ENCODE results near the gene JPH2. TPM values are rescaled to one million over a fixed set of nuclear protein-coding genes. Genes with fewer than 3 reads are reported as not detected.
A peak's percentile ranks its signal among the peaks of the same experiment; 100 is the strongest.

The JPH2 gene
- total RNA-seq, 2 donors from 2014 or later = 0.29 to 0.46 TPM

DNA sequence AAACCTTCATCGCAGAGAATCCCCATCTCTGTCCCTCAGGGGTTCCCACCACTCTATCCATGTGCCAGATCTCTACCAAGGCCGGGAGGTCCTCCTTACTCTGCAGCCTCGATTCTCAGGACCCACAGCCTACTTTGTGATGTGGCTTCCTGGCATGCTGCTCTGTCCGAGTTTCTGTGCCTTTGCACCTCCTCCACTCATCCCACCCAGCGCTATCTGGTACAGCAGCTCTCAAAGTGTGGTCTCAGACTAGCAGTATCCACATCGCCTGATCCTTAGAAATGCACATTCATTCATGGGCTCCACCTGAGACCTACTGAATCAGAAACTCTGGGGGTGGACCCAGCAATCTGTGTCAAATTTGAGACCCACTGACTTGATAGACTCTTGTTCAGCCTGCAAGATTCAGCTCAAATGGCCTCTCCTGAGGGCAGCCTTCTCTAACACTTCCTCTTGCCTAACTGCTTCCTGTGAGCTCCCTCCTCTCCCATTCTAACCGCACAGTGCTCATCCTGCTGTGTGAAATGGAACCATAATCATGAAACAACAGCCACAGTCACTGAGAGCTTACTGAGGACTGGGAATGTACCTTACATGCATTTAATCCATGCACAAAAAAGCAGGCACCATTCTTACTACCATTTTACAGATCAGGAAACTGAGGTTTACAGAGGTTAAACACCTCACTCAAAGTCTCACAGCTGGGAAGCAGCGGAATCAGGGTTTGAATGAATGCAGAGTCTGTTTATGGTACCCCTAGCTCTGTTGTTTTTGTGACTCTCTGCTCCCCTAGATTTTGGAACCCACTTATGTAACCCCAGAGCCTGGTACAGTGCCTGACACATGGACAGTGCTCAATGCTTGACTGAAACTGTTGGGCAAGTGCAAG is 69.4 kb downstream of the JPH2 start:
- Mint-ChIP-seq H3K4me1 (ENCODE audit: low read depth) (peaks cover 6% of the 10 kb centered on the region), H3K9me3 (no peaks in the 10 kb centered on the region), H3K4me3 (no peak overlapping the region), H3K27me3 (ENCODE audit: low read depth) (peaks cover 45% of the 10 kb centered on the region), H3K36me3 (ENCODE audit: insufficient read depth in 2 of 2) (no peaks in the 10 kb centered on the region), H3K27ac (no peak overlapping the region)
- ATAC-seq (replicated peaks in 1 of 2) (no peak), DNase-seq (no peak)

DNA sequence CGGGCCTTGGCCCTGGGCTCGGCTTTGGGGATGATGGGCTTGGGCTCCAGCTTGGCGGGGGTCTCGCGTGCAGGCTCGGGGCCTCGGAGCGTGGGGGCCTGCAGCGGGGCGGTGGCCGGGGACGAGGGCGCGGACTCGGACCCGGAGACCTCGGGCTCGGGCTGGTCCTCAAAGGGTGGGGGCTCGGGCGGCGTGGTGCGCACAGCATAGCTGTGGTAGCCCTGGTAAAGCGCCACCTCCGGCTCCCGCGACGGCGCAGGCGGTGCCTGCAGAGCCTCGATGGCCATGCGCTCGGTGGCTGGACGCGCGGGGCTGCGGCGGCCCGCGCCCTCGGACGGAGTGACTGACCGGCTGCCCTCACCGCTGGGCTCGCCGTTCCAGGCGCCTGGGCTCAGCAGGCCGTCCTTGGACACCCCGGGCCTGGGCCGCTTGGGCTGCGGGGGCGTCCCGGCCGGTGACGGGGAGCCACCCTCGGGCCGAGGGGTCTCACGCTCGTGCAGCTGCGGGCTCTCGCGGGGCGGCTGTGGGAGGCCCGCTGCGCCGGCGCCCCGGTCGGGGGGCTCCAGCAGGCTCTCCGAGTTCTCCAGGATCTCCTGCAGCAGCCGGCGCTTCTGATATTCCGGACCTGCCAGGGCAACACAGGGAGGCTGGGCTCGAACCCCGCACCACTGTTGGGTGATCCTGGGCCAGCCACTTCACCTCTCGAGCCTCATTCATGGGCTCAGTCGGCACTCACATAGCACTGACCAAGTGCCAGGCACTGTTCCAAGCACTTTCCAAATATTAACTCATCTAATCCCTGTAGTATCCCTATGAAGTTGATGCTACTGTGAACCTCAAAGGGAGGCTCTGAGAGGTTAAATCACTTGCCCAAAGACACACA is 71.0 kb downstream of the JPH2 start:
- Mint-ChIP-seq H3K9me3 (no peaks in the 10 kb centered on the region), H3K4me3 (peak overlapping the region; percentile 5 to 29), H3K36me3 (ENCODE audit: insufficient read depth in 2 of 2) (no peaks in the 10 kb centered on the region), H3K4me1 (ENCODE audit: low read depth) (peaks cover 6% of the 10 kb centered on the region), H3K27ac (no peak overlapping the region), H3K27me3 (ENCODE audit: low read depth) (peaks cover 39% of the 10 kb centered on the region)
- DNase-seq (no peak), ATAC-seq (replicated peaks in 1 of 2) (peak; percentile 21 to 24)

DNA sequence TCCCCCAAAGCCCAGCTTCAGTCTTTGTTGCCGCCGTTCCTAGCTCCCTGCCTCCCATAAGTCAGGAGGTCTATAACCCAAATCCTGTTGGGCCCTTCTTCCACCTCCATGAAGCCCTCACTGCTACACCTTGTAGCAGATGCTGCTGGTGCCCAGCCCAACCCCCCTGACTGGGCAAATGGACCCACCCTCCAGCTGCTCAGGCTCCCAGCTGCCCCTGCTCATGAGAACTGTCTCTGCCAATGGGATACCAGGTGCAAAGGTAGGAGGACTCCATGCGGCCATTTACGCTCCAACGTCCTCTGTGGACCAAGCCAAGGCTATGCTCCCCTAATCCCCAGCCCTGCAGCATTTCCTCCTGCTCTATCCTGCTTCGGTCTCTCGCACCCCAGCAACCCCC is 71.8 kb downstream of the JPH2 start:
- peaks cover 6% of the 10 kb centered on the region for H3K4me1 Mint-ChIP-seq (ENCODE audit: low read depth)
- no peaks in the 10 kb centered on the region for H3K9me3 Mint-ChIP-seq
- H3K27me3 Mint-ChIP-seq (ENCODE audit: low read depth) = peaks cover 31% of the 10 kb centered on the region
- no peaks in the 10 kb centered on the region for H3K36me3 Mint-ChIP-seq (ENCODE audit: insufficient read depth in 2 of 2)
- H3K4me3 Mint-ChIP-seq = no peak overlapping the region
- ATAC-seq (replicated peaks in 1 of 2) (no peak), DNase-seq (no peak)
- H3K27ac Mint-ChIP-seq = no peak overlapping the region

DNA sequence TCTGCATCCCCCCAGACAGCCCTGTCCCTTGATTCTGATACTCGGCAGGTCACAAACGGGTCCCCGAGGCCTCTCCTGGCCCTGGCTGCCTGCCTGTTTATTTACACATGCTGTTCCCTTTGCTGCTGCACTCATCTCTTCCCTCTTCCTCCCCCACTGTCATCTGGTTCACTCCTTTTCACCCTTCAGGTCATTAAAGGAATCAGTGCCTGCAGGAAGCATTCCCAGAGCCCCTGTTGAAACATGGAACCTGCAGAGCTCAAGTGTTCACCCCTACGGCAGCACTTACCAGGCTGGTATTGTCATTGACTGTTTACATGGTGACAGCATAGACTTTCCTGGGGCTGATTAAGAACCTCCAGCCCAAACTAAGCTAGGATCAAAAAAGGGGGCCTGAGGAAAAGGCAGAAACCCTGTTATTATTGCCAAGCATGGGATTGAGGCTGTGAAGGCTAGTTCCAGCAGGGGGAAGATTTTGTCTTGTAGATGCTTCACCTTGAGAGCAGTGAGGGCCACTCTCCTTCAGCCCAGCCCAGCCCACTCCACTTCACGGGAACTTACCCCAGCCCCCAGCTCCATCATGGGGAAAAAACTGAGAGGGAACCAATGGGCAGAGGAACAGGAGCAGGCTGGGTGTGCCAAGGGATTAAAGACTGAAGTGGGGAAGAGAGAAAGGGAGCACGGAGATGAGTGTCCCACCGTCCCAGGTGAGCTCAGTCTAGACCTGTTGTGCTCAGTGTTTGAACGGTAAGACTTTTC is 73.2 kb downstream of the JPH2 start:
- no peak for ATAC-seq (replicated peaks in 1 of 2)
- H3K27ac Mint-ChIP-seq = no peak overlapping the region
- no peak overlapping the region for H3K4me3 Mint-ChIP-seq
- peaks cover 6% of the 10 kb centered on the region for H3K4me1 Mint-ChIP-seq (ENCODE audit: low read depth)
- no peaks in the 10 kb centered on the region for H3K36me3 Mint-ChIP-seq (ENCODE audit: insufficient read depth in 2 of 2)
- peaks cover 32% of the 10 kb centered on the region for H3K27me3 Mint-ChIP-seq (ENCODE audit: low read depth)
- H3K9me3 Mint-ChIP-seq = no peaks in the 10 kb centered on the region
- no peak for DNase-seq

DNA sequence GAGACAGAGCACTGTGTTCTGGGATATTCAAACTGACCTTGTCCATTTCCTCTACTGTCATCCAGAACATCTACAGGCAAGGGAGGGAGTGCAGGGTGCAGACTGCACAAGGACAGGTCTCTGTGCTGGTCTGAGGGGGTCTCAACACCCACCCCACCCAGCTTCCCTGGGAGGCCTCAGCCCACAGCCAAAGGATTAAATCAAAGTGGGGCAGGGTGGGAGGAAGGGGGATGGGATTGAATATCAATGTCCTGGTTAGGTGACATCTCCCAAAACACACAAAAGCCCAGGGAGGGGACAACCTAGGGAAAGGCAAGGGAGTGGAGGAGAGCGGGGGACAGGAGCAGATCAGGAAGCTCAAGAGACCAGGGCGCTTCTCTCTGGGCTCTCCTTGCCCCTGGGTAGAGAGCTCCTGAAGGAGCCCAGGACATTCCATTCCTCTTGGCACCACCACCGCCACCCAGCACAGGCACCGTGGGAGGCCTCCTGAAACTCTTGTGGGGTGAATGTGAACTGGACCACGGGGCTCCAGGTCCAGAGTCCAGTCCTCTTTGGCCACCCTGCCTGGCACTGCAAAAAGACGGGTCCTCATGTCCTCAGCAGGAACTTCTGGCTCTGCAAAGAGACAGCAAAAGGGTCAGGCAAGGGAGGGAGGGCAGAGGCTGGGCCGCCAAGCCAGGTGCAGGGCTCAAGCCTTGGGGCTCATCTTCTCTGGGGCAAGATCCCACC is 73.9 kb downstream of the JPH2 start:
- Mint-ChIP-seq H3K36me3 (ENCODE audit: insufficient read depth in 2 of 2) (no peaks in the 10 kb centered on the region), H3K9me3 (peaks cover 0 to 3% of the 10 kb centered on the region in 2 donors), H3K4me1 (ENCODE audit: low read depth) (peaks cover 6% of the 10 kb centered on the region), H3K27me3 (ENCODE audit: low read depth) (peaks cover 29% of the 10 kb centered on the region), H3K4me3 (no peak overlapping the region), H3K27ac (no peak overlapping the region)
- ATAC-seq (replicated peaks in 1 of 2) (no peak), DNase-seq (no peak)

DNA sequence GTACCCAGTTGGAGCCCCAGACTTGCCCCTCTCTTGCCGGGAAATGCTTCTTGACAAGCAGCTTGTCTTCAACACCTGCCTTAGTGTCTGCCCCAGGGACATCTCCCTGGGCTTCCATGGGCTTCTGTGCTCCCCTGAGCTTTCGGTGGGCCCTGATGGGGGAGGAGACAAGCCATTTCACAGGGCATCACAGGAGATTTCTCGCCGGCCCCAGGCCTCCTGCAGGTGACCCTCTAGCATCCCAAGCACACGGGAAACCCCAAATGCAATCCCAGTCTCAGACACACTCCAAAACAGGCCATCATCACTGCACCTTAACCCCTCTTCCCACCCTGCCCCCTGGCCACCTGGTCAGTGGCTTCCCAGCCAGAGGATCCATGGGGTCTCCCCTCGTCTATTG is 74.5 kb downstream of the JPH2 start:
- Mint-ChIP-seq H3K4me1 (ENCODE audit: low read depth) (peaks cover 6% of the 10 kb centered on the region), H3K4me3 (no peak overlapping the region), H3K27ac (no peak overlapping the region), H3K9me3 (peaks cover 2 to 5% of the 10 kb centered on the region in 2 donors), H3K27me3 (ENCODE audit: low read depth) (peaks cover 28% of the 10 kb centered on the region), H3K36me3 (ENCODE audit: insufficient read depth in 2 of 2) (peaks cover 1% of the 10 kb centered on the region in 2 donors)
- DNase-seq = no peak
- no peak for ATAC-seq (replicated peaks in 1 of 2)

DNA sequence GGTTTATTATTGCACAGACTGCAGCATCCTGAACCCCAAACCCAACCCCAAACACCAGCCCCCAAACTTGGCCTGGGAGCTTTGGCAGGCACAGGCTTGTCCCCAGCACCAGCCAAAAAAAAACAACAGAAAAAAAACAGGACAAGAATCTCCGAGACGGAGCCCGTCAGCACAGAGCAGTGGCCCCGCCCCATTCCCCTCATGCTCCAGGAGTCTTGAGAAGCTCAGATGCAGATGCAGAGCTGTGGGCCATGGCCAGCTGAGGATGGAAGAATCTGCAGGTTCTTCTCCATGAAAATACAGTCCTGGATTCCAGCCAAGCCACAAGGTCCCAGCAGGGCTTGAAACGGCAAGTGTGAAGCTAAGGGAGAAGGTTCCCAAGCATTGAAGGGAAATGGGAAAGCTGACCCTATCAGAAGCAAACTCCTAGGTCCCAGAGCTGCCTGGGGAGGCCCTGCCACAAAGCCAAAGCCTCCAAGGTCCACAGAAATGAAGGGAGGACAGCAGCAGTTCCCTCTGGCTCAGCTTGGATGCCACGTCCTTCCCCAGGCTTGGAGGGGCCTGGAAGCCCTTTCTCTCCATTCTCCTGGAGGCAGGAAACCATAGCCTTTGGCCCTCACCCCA is 75.2 kb downstream of the JPH2 start:
- ATAC-seq (replicated peaks in 1 of 2) = no peak
- H3K4me1 Mint-ChIP-seq (ENCODE audit: low read depth) = peaks cover 6% of the 10 kb centered on the region
- H3K4me3 Mint-ChIP-seq = no peak overlapping the region

DNA sequence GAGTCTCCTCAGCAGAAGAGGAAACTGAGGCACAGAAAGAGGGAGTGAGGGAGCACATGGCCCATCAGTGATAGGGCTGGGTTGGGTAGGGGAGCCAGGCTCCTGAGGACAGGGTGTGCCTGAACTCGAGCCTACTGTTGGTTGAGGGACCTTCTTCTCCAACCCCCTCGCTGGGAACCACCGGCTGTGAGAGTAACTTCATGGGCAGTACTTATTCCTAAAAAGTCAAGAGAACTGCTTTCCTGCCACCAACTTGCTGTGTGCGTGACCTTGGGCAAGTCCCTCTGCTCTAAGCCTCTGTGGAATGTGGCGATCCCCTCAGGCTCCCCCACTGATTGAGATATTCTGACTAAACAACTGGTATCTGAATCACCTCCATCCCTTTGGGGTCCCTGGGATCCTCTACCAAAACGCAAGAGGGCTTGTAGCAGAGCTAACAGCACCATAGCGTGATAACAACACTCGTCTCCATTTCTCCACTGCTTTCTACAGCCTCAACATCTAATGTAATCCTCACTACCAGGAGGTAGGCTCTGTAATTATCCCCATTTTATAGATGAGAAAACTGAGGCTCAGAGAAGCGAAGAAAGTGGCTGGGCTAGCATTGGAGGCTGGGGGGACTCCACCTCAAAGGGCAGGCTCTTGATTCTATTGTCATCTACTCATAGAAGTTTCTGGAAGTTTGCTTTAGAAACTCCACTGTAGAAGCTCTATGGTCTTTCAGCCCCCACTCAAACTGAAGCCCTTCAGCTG is 76.0 kb downstream of the JPH2 start:
- ATAC-seq (replicated peaks in 1 of 2) = no peak
- H3K27ac Mint-ChIP-seq = no peak overlapping the region
- H3K9me3 Mint-ChIP-seq = peaks cover 6 to 10% of the 10 kb centered on the region in 2 donors
- H3K4me3 Mint-ChIP-seq = no peak overlapping the region
- DNase-seq = no peak
- H3K36me3 Mint-ChIP-seq (ENCODE audit: insufficient read depth in 2 of 2) = peaks cover 3% of the 10 kb centered on the region in 2 donors
- H3K27me3 Mint-ChIP-seq (ENCODE audit: low read depth) = peaks cover 32% of the 10 kb centered on the region
- H3K4me1 Mint-ChIP-seq (ENCODE audit: low read depth) = no peaks in the 10 kb centered on the region

More for the DNA sequence above, 75.2 kb downstream of the JPH2 start:
- no peak for DNase-seq
- Mint-ChIP-seq H3K27ac (no peak overlapping the region), H3K36me3 (ENCODE audit: insufficient read depth in 2 of 2) (peaks cover 3% of the 10 kb centered on the region in 2 donors), H3K27me3 (ENCODE audit: low read depth) (peaks cover 30% of the 10 kb centered on the region), H3K9me3 (peaks cover 5 to 10% of the 10 kb centered on the region in 2 donors)

DNA sequence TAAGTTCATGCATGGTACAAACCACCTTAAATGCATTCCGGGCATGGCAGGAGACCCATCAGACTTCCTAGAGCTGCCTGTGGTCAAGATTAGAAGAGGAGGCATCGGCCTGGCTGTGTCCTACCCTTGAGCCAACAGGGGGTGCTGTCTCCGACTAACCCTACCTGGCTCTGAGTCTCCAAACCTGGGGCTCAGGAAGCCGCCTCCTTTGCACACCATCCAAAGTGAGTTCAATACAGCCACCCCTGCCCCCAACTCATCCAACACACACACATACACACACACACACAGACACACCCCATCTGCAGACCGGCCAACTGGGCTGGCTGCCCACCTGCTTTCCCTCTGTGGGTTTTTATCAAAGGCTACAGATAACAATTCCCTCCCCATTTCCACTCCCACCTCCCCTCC is 77.0 kb downstream of the JPH2 start:
- Mint-ChIP-seq H3K9me3 (peaks cover 6 to 10% of the 10 kb centered on the region in 2 donors), H3K4me1 (ENCODE audit: low read depth) (no peaks in the 10 kb centered on the region), H3K27ac (no peak overlapping the region), H3K36me3 (ENCODE audit: insufficient read depth in 2 of 2) (peaks cover 3% of the 10 kb centered on the region in 2 donors), H3K4me3 (no peak overlapping the region), H3K27me3 (ENCODE audit: low read depth) (peaks cover 36% of the 10 kb centered on the region)
- DNase-seq (no peak), ATAC-seq (replicated peaks in 1 of 2) (no peak)

DNA sequence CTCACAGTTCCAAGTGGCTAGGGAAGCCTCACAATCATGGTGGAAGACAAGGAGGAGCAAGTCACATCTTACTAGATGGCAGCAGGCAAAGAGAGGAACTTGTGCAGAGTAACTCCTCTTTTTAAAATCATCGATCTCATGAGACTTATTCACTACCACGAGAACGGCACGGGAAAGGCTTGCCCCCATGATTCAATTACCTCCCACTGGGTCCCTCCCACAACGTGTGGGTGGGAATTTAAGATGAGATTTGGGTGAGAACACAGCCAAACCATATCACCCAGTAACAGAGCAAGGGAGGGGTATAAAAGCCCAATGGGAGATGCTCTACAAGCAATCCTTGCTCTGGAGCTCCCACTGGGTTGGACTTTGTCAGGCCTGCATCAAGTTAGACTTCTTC is 80.4 kb downstream of the JPH2 start:
- DNase-seq (no peak), ATAC-seq (replicated peaks in 1 of 2) (no peak)
- Mint-ChIP-seq H3K27ac (no peak overlapping the region), H3K9me3 (peaks cover 8 to 10% of the 10 kb centered on the region in 2 donors), H3K4me1 (ENCODE audit: low read depth) (no peaks in the 10 kb centered on the region), H3K27me3 (ENCODE audit: low read depth) (peaks cover 57% of the 10 kb centered on the region), H3K4me3 (no peak overlapping the region), H3K36me3 (ENCODE audit: insufficient read depth in 2 of 2) (peaks cover 3% of the 10 kb centered on the region in 2 donors)

DNA sequence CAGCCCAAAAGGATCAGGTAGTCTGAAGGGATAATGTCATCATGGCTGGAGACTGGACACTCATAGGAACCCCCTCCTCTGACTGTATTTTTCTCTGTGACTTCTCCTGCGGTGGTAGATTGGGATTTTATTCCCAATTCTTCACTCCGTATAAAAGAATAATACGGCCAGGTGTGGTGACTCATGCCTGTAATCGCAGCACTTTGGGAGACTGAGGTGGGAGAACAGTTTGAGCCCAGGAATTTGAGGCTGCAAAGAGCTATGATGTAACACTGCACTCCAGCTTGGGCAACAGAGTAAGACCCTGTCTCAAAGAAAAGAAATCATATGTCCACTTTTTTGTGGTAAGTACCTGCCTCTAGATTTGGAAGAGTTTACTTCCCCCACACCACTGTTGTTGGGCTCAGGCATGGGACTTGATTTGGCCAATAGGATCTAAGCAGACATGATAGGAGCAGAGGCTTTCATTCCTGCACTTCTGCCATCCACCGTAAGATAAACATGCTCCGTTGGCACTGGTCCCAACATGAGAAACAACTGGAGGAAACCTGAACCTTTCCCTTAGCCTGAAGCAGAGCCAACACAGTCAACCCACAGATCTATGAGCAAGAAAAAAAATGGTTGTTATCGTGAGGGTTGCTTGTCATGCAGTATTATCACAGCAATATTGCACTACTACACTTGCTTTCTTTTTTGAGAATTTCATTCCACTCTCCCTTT is 82.0 kb downstream of the JPH2 start:
- ATAC-seq (replicated peaks in 1 of 2) (no peak), DNase-seq (no peak)
- Mint-ChIP-seq H3K36me3 (ENCODE audit: insufficient read depth in 2 of 2) (peaks cover 3% of the 10 kb centered on the region in 2 donors), H3K27me3 (ENCODE audit: low read depth) (peaks cover 71% of the 10 kb centered on the region), H3K27ac (no peak overlapping the region), H3K4me3 (no peak overlapping the region), H3K9me3 (peaks cover 8 to 10% of the 10 kb centered on the region in 2 donors), H3K4me1 (ENCODE audit: low read depth) (no peaks in the 10 kb centered on the region)

All from activated T-cell treated with anti-CD3 and anti-CD28 coated beads, Interleukin-2, amount 50 U/mL, for 72 hours (primary cell).